Suprapubic skin (tissue), 3 donors: ENCODE results near the gene CEP112.

Source experiments
- POLR2AphosphoS5 ChIP-seq, 3 donors: sonication (generic); formaldehyde crosslinking; IDR thresholded peaks; one replicate each; pipeline ENCODE4 v1.6.1; 2017; ENCODE audit warnings: antibody characterized with exemption in 3 of 3
- TF ChIP-seq, protein P1 (sequence below), 2 donors: fragments of 200-600 bp in 1 of 2; fragments of 450-650 bp in 1 of 2; sonication (generic) in 1 of 2; IDR thresholded peaks; one replicate each; pipeline ENCODE4 v1.5.1; 2016 to 2019; ENCODE audit warnings: antibody characterized with exemption in 2 of 2, mild to moderate bottlenecking in 1 of 2, moderate library complexity in 1 of 2

DNA sequence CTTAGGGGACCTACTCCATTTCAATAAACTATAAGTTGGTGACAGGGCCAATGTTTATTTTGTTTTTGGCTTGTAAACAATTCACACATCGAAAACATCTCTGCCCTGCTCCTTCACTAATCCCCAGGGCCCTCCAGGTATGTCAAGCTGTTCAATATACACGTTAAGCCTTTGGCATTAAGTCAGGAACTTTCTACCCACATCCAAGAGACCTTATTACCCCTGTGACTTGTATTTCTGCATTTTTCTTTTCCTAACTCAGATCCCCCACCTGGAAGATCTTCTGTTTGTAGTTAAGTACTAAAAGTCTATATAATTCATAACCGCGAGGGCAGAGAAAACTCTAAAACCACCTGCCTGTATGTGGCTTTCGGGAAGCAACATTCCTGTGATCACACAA, 523.7 kb downstream of the CEP112 start:
- no peak for TF ChIP-seq POLR2AphosphoS5 (IDR thresholded peaks at IDR 0.05)
- TF ChIP-seq, protein P1, sequence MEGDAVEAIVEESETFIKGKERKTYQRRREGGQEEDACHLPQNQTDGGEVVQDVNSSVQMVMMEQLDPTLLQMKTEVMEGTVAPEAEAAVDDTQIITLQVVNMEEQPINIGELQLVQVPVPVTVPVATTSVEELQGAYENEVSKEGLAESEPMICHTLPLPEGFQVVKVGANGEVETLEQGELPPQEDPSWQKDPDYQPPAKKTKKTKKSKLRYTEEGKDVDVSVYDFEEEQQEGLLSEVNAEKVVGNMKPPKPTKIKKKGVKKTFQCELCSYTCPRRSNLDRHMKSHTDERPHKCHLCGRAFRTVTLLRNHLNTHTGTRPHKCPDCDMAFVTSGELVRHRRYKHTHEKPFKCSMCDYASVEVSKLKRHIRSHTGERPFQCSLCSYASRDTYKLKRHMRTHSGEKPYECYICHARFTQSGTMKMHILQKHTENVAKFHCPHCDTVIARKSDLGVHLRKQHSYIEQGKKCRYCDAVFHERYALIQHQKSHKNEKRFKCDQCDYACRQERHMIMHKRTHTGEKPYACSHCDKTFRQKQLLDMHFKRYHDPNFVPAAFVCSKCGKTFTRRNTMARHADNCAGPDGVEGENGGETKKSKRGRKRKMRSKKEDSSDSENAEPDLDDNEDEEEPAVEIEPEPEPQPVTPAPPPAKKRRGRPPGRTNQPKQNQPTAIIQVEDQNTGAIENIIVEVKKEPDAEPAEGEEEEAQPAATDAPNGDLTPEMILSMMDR (IDR thresholded peaks at IDR 0.05): no peak
